Stimulated activated CD8-positive, alpha-beta memory T cell treated with anti-CD3 and anti-CD28 coated beads, Interleukin-2, amount 100 ng/mL, for 1 hour (primary cell): ENCODE results near the gene TPRA1.
"Not testable (repeated sequence)": the region's sequence is repeated elsewhere in the genome, so short reads cannot be mapped to it uniquely, and the experiment has no call there.

Experiments
- DNase-seq, 2 donors: peaks; one replicate each; pipeline ENCODE4 v3.0.0-alpha.2; 2020; ENCODE audit warnings: low read depth in 2 of 2

TPRA1 gene

DNA sequence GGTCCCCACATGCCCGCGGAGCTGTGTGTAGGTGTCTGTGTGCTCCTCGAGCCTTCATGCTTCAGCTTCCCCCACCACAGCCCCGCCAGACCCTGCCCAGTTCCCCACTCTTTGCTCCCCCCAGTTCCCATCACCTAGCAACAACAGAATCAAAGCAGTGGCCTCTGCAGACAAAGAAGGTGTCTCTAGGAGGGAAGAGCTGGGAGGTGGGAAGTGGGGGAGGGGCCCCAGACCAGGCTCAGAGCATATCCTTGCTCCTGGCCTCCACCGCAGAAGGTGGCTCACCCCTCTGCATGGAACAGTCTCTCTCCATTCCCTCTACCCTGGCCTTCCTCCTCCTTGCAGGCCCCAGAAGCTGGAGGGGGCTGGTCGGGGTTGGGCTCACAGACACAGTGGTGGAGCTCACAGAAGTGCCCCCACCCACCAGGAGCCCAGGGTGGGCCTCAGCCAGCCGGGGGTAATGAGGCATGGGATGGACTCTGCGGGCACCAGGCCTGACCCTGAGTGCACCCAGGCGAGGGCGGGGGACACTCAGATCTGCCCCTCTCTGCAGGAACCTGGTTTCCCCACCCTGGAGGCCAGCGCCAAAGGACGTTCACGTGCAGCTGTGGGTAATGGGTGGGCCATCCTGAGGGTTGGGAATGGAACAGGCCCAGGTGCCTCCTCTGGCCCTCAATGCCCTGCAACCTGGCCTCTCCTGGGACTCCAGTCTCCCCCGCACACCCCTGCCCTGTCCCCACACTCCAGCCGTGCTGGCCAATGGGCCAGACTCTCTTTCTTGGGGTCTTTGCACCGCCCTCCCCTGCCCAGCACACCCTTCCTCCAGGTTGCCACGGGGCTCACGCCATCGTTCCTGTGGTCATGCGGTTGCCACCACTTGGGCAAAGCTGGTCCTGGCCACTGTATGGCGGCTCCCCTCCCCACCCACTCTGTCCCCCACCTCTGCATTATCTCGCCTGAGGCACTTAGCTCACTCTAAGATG, 53.4 kb downstream of the TPRA1 start:
- DNase-seq = no peak

DNA sequence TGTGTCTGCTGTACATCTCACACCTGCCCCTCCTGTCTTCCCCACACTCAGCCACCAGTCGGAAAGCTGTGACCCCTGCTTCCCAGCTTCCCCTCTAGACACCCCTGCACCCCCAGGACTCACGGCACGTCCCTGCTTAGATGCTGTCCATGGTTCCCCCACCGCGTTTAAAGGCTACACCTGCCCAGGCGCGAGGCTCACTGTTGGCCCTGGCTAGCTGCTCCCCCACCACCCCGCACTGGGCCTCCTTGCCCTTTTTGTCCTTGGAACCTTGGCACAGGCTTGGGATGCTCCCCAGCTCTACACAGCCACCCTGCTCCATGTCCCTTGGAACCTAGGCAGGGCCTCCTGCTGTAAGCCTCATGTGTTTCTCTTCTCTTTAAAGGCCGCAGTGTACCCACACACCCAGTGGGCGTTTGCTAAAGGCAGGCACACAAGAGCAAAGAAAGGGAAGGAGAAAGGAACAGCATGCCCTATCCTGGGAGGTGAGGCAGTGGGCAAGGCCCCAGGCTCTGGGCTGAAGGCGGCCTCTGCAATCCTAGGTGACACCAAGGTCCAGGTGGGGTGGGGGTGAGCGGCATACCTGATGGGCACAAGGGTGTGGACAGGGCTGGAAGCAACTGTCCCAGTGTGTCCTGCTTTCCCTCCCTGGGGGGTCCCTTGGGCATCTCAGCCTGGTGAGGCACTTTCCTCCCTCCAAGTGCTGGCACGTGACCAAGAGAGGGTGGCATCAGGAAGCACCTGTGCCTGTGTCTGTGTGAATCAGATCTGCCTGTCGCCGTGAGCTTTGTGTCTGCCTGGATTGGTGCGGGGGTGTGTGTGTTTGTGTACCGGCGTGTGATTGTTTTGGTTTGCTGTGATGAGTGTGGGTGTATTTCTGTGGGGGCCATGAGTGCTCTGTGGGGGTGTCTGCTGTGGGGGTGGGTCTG, 54.4 kb downstream of the TPRA1 start:
- no peak for DNase-seq

DNA sequence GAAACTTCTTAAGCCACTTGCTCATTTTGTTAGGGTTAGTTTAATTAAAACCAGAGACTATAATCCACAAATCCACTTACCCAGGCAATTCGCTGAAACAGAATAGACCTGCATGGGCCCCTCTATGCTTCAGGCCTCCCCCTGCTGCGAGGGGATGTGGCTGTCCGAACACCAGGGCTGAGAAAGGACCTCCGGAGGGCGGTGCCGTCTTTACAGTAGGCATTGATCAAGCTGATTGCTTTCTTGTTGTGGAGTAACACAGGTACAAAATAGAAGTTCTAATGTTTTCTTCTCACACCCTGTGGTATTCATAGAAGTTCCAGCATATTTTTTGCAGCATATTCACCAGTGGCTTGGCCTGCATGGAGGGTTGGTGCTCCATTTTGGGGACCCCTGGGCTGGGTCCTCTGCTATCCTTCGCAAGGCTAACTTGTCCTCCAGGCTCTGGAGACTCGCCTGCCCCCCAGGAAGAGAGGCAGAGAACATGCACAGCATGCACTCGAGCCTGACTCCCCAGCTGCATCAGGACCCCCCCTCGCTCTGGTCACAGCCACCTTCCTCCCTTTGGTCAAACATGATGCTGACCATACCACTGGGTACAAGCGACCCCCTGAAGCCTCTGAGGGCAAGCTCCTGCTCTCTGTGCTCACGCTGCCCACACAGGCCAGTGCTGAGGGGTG, 55.3 kb downstream of the TPRA1 start:
- DNase-seq = no peak

DNA sequence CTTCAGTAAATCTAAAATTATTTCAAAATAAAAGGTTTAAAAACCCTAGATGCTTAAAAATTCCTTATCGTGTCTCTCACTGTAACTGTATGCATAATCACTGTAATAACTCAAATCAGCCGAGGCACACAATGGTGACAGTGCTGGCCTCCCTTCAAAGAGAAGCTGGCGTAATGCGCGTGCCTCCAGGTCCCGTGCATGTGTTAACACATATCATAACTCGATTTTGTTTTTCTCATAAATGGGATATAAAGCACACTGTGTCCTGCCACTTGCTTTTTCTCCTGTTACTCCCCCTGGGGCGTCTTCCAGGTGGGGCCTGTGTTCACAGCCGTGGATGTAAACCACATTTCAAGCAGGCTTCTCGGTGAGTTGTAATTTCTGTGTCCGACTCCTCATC, 56.0 kb downstream of the TPRA1 start:
- DNase-seq = no peak

- DNase-seq = no peak
Observed at GRCh38 chr3:127534161-127534451, 56.4 kb downstream of the TPRA1 start.

DNA sequence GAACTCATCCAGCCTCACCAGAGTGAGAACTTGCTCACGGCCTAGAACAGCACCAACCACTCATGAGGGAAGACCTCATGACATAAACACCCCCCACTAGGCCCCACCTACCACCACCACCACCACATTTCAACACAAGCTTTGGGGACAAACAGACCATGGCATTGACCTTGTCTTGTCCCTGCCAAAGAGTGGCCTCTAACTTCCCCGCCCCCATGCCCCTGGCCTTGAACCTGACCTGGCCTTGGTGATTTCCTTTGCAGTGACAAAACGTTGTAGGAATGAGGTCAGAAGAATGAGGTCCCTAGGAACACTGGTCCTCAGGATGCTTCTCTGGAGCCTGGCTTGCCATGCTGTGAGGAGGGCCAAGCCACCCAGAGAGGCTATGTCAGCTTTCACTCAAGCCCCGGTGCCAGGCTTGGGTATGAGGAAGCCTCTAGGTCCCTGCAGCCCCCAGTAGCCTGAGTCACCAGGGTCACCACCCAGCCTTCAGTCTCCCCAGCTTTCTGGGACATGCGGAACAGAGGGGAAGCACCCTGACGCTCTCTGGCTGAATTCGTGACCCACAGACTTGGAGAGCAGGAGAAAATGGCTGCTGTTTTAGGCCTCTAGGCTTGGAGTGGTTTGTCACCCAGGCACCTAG, 57.9 kb downstream of the TPRA1 start:
- no peak for DNase-seq

DNA sequence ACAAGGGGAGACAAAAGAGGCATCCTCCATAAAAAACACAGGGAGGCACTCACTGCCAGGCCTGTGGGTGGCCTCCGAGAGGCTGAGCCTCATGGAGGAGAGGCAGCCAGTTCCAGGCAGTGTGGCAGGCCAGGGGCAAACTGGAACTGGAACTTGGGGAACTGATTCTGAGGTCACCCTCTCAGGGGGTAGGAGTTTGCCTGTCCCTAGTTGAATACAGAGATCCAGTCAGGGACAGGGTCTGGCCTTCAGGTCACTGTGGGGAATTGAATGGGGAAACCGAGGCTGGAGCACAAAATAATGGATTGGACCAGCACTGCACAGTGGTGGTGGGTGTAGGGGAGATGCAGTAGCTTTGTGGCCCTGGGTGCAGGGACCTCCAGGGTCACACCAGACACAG, 58.7 kb downstream of the TPRA1 start:
- DNase-seq = no peak

GRCh38 chr3:127530863-127531262, 59.7 kb downstream of the TPRA1 start:
- DNase-seq = not testable (repeated sequence)

DNA sequence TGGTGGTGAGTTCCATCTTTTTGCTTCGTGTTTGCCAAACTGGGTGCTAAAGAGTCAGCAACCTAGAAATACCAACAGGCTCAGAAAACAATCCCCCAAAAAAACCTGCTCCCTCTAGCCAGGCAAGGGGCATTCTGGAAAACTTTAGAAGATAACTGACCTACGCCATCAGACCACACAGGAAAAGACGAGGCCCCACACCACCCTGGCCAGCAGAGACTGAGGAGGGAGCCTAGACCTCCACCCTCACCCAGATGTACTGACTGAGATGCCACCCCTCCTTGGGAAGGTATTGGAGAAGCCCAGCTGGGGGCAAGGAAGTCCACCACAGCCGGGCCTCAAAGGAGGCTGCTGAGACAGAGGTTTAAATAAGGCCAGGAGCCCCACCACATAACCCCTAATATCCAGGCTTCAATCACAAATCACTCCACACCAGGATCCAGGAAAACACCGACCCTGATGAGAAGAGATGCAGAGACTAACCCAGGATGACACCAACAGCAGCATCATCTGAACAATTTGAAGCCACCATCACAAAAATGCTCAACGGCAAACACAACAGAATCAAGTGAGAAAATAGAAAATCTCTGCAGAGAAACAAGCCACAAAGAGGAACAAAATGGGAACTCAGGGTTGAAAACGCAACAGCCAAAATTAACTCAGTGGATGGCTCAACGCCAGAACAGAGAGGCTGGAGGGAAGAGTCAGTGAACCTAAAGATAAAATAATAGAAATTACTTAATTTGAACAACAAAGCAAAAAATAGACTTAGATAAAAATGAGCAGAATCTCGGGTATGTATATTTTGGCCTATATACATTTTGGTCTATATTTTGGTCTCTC, 61.0 kb downstream of the TPRA1 start:
- no peak for DNase-seq

- no peak for DNase-seq
Observed at GRCh38 chr3:127525373-127525772, 65.2 kb downstream of the TPRA1 start.

GRCh38 chr3:127524296-127524896, 66.1 kb downstream of the TPRA1 start:
- no peak for DNase-seq
